ENCODE data around the gene CEMIP. TPM values are rescaled to one million over a fixed set of nuclear protein-coding genes. Genes with fewer than 3 reads are reported as not detected.

Gene CEMIP
- total and polyA plus RNA-seq, 11 donors, result 0.04 to 9.6 (median 0.19) TPM

GRCh38 chr15:80887148-80887547, 108.0 kb downstream of the CEMIP start:
- Histone ChIP-seq H3K36me3 (no peaks in the 10 kb centered on the region), H3K27me3 (no peaks in the 10 kb centered on the region), H3K4me1 (peaks cover 0 to 9% (median 0%) of the 10 kb centered on the region in 12 donors), H3K4me3 (no peak overlapping the region), H3K9me3 (no peaks in the 10 kb centered on the region), H3K27ac (no peak overlapping the region)
- DNase-seq, result no peak
- ATAC-seq, result no peak
- intact Hi-C loops (cut with DNase I), result no loop called here
- 83 to 92% (median 84%) methylated on average over 4 of the region's 4 CpGs for WGBS, 4 donors
- TF ChIP-seq CTCF (IDR thresholded peaks at IDR 0.05) (no peak), POLR2A (IDR thresholded peaks at IDR 0.05) (no peak)

- TF ChIP-seq POLR2A (IDR thresholded peaks at IDR 0.05) (no peak), CTCF (IDR thresholded peaks at IDR 0.05) (no peak)
- WGBS, 4 donors, result 85 to 97% (median 88%) methylated on average over 3 of the region's 3 CpGs
These were observed 109.7 kb downstream of the CEMIP start for GRCh38 chr15:80888846-80889245.

GRCh38 chr15:80890341-80891005, 111.3 kb downstream of the CEMIP start:
- H3K36me3 ChIP-seq, result peaks cover 0 to 6% (median 0%) of the 10 kb centered on the region in 9 donors
- ATAC-seq (peak in 2 of 4 donors; percentile 41 to 68), DNase-seq (no peak)
- no peaks in the 10 kb centered on the region for H3K9me3 ChIP-seq
- no peak for TF ChIP-seq POLR2A (IDR thresholded peaks at IDR 0.05)
- TF ChIP-seq CTCF (IDR thresholded peaks at IDR 0.05), result no peak
- H3K27ac ChIP-seq, result peak overlapping the region in 1 of 12 donors; percentile 39
- peaks cover 0 to 21% (median 3%) of the 10 kb centered on the region in 12 donors for H3K4me1 ChIP-seq
- no peaks in the 10 kb centered on the region for H3K27me3 ChIP-seq
- WGBS, 4 donors, result 89 to 92% (median 90%) methylated on average over 8 of the region's 8 CpGs
- H3K4me3 ChIP-seq, result no peak overlapping the region
- intact Hi-C loops (cut with DNase I), result loop anchor here in 1 of 10 donors (10.0 kb wide), 1 partner anchor 54 kb away; no protein-coding TSS in a partner anchor

More at GRCh38 chr15:80888846-80889245, 109.7 kb downstream of the CEMIP start:
- Histone ChIP-seq H3K4me1 (peaks cover 0 to 14% (median 2%) of the 10 kb centered on the region in 12 donors), H3K36me3 (peaks cover 0 to 6% (median 0%) of the 10 kb centered on the region in 9 donors), H3K27ac (no peak overlapping the region), H3K27me3 (no peaks in the 10 kb centered on the region), H3K9me3 (no peaks in the 10 kb centered on the region), H3K4me3 (no peak overlapping the region)
- ATAC-seq (no peak), DNase-seq (no peak)
- intact Hi-C loops (cut with DNase I), result no loop called here

GRCh38 chr15:80891006-80891405, 111.8 kb downstream of the CEMIP start:
- H3K27ac ChIP-seq, result no peak overlapping the region
- intact Hi-C loops (cut with DNase I), result loop anchor here in 1 of 10 donors (10.0 kb wide), 1 partner anchor 54 kb away; no protein-coding TSS in a partner anchor
- TF ChIP-seq CTCF (IDR thresholded peaks at IDR 0.05) (no peak), POLR2A (IDR thresholded peaks at IDR 0.05) (no peak)
- H3K4me1 ChIP-seq, result peaks cover 0 to 16% (median 0%) of the 10 kb centered on the region in 12 donors
- H3K27me3 ChIP-seq, result no peaks in the 10 kb centered on the region
- peaks cover 0 to 6% (median 0%) of the 10 kb centered on the region in 9 donors for H3K36me3 ChIP-seq
- peaks cover 0 to 3% (median 1%) of the 10 kb centered on the region in 12 donors for H3K9me3 ChIP-seq
- no peak for ATAC-seq
- no peak overlapping the region for H3K4me3 ChIP-seq
- no peak for DNase-seq
